HG03159 (cell line): ENCODE data around the gene PLA2G4E.

Experiments used
- ATAC-seq: cut with Tn5 transposase; IDR thresholded peaks from one replicate; pipeline ENCODE4 v1.9.1; 2021; ENCODE audit warnings: mild to moderate bottlenecking, moderate library complexity; ENCODE audit not compliant: unreplicated experiment

The PLA2G4E gene

DNA sequence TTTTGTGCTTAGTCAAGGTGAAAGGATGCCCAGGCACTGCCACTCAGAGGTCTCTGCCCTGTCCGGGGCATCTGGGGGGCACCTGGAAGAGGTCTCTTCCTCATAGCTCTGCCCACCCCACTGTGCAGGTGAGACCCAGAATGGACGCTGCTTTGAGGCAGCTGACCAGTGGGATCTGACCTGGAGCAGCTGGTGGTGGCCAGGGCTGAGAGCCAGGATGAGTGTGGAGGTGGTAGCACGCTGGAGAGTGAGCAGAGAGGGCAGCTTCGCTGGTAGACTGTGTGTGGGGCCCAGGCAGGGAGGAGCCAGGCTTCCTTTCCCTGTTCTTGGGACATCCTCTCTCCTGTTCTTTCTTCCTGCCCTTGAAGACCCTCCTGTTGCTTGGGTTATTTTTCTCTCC is 32.2 kb upstream of the PLA2G4E start:
- ATAC-seq, result no peak

DNA sequence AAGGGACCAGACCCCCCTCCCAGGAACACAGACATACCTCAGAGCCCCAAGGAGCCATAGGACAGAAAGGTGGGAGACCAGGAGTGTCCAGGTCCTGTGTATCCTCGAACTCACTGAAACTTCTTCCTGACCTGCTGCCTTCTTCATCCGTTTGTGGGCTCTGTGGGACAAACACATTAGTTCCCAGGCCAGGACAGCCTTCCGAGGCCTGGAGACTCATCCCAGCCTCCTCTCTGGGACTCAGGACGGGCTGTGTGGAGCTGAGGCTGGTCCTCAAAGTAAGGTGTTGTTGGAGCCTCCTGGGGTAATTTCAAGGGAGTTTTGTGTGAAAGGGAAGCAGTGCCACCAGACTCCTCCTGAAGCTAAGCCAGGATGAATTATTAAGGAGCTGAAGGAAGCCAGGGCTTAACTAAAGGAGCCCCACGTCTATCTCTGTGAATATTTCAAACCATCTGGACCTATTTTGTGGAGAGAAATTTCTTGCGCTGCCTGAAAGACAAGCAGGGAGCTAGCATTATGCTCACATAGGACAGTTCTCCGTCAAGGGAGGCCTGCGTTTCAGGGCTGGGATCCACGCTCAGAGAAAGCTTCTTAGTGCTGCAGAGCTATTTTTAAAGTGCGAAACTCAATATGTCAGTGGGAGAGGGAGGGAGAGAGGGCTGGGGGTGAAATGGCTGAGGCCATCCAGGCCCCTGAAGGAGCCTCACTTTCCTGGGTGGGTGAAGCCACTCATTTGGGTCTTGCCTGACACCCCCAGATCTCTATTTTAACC is 29.8 kb upstream of the PLA2G4E start:
- no peak for ATAC-seq

DNA sequence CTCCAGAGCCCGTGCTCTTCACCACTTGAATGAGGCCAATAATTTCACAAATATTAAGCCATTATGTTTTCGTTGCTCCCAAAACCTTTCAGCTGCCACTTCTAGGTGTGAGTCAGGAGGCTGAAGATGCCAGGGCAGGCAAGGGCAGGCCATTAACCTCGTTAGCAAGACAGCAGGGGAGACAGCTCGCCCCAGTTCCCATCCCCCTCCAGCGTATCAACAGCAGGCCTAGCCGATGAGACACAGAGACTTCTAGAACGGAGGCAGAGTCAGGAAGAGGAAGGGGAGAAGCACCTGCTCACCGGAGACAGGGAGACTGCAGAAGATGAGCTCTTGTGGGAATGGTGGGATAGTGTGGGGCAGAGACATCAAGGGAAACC is 28.0 kb upstream of the PLA2G4E start:
- no peak for ATAC-seq

DNA sequence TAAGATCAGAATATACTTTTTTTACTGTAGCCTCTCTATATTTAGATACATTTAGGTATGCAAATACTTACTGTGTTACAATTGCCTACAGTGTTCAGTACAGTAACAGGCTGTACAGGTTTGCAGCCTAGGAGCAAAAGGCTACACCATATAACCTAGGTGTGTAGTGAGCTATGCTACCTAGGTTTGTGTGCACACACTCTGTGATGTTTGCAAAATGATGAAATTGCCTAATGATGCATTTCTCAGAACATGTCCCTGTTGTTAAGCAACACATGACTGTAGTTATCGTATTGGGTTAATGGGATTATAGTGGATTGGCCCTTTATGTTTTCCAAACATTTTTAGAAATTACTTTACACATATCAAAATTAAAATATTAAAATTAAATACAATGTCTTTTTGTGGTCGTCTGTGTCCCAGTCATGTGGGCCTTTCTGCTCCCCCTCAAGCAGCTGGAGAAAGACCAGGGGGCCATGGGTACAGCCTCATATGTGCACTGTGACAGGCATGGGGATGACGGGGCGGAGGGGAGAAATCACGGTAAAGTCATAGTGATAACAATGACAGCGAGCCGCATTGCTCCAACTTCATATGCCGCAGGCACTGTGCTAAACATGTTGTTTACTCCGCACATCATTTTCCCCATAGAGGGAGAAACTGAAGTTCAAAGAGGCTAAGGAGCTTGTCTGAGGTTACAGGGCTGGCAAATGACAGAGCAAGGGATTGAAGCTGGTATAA is 27.4 kb upstream of the PLA2G4E start:
- ATAC-seq, result no peak

DNA sequence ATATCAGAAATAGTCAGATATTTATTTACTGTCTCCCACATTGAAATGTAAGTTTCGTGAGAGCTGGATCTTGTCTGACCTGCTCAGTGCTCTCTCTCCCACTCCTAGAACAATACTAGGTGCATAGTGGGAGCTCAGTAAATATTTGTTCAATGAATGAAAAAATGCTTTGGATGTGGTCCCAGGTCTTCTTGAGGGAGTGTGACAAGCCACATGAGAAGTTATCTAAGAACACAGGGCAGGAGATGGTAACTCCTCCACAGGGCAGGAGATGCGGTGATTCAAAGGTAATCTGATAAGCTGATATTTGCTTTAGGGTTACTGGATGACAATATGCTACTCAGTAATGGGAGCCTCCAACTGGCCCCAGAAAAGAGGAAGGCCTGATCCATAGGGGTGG is 25.8 kb upstream of the PLA2G4E start:
- no peak for ATAC-seq

DNA sequence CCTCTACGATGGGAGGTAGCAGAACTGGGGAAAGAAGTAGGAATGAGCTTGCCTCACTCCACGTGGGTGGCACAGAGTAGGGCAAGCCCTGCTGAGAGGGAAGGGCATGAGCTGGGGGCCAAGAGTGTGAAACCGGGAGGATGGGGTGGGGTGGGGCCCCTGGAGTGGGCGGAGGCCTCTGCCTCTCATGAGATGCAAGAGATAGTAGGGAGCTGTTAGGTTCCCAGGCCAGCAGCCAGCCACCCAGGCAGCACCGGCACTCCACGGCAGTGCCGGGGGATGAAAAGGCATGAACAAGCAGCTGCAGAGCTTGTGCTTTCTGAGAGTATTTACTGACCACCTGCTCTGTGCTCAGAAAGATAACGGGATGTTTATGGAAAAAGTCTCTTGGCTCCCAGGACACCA is 24.4 kb upstream of the PLA2G4E start:
- no peak for ATAC-seq

DNA sequence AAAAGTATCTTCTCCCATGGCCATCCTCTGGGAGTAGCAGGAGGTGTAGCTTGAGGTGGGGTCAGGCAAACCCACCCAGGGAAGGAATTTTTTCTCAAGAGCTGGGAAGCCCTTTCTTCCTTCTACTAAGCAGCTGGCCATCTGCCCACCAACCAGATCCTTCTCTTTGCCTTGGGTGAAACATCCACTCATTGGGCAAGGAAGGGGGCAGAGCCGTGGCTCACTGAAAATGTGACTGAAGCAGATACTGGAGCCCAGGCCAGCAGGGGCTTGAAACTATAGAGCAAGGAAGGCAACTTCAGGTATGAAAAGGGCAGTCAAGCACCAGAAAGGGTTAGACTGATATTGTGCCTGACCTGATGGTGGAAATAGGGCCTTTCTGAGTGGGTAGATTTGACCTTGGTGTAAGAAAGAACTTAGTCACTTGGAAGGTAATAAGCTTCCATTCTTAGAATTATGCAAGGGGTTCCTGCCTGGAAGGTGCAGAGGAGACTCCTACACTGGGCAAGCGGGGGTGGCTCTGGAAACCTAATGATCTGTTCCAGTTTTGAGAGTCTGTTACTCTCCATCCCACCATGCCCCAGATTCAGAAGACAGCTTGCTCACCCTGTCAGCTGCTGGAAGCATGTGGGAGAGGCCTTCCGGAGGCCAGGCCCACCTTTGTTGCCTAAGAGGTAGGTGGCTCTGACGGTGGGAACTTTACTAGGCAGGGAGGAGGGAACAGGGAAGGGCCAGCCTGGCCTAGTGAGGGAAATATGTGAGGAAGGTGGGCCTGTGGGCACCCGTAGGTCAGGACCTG is 22.0 kb upstream of the PLA2G4E start:
- ATAC-seq, result no peak

DNA sequence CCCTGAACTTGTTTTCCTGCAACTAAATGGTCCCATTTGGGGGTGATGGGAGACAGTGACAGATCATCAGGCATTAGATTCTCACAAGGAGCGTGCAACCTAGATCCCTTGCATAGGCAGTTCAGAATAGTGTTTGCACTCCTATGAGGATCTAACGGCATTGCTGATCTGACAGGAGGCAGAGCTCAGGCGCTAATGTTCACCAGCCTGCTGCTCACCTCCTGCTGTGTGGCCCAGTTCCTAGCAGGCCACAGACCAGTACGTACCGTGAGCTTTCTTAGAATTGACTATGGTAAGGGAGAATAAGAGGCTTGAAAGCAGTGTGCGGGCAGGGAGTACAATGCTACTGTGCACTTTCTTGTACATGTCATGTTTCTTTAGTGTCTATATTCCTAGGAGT is 17.6 kb upstream of the PLA2G4E start:
- ATAC-seq, result no peak

DNA sequence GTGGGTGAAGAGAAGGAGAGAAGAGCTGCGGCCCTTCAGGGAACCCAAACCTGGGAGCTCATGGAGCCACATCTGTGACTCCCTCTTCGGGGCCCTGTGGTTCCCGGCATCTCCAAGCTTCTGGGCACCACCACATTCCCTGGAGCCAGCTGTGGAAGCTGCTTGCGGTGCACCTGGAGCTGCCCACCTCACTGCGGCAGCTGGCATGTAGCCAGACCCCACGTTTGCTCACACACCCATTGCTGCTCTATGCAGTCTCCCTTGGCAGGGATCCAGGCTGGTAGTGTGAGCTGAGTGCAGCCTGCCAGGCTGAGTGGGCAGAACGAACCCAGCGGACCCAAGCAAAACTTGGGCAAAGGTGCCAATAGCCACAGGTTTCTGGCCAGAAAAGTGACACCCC is 16.8 kb upstream of the PLA2G4E start:
- no peak for ATAC-seq

DNA sequence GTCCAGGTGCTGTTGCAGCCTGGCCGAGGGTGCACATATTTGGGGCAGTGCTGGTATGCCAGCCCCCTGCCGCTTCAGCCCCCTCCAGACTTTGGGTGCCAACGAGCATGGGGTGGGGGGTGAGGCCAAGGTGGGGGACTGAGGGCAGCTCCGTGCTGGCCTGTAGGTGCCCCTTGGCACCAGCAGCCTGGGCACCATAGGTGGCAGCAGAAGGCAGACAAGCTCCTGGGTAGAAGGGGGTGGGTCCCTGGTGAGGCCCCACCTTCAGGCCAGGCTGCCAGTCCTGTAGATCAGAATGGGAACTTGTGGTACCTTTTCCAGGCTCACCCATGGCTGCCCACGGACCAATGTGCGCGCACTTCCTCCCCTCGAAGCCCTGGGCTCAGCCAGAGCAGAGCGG is 16.1 kb upstream of the PLA2G4E start:
- ATAC-seq, result no peak

DNA sequence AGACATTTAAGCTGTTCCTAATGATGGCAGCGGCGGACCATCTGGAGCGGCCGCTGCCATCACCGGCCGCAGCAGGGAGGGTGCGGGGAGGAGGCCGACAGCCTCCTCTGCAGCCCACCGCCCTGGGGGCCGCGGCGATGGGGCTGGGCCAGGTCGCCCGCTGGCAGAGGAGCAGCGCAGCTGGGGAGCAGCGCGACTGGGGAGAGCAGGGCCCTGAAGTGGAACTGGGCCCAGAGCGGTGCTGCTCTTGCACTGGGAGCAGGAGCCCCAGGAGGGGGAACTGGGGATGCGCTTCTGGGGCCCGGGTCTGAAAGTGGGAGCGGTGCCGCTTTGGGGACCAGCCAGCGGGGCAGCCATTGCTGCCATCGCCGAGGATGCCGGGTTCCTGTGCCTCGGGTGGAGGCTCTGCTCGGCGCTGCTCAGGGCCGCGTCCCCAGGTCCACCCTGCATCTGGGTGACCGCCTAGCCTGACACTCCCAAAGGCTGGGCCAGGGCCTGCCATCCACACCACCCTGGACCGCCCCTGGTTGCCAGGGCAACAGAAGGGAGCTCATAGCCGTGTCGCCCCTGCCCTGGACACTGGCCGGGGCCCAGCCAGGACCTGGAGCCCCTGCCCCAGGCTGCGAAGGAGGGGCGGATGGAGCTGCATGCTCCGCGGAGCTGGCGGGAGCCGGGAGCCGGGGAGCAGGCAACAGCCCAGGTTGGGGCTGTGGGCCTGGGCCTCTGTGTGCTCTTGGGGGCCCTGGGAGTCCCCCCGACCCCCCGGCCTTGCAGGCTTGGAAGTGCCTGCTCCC is 15.5 kb upstream of the PLA2G4E start:
- ATAC-seq, result no peak

DNA sequence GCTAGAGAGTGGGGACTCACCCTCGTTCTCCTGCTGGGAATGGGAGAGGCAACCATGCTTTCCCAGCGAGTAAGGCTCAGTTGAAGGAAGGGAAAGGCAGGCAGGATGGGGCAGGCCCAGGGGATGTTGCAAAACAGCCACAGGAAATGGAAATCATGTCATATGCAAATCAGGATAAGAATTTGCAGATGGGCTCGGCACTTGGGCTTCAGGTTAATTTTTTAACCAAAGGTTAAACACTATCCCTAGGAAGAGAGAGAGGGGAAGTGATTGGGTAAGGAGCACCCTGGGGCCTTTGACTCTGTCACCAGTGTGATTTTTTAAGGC is 14.6 kb upstream of the PLA2G4E start:
- no peak for ATAC-seq

DNA sequence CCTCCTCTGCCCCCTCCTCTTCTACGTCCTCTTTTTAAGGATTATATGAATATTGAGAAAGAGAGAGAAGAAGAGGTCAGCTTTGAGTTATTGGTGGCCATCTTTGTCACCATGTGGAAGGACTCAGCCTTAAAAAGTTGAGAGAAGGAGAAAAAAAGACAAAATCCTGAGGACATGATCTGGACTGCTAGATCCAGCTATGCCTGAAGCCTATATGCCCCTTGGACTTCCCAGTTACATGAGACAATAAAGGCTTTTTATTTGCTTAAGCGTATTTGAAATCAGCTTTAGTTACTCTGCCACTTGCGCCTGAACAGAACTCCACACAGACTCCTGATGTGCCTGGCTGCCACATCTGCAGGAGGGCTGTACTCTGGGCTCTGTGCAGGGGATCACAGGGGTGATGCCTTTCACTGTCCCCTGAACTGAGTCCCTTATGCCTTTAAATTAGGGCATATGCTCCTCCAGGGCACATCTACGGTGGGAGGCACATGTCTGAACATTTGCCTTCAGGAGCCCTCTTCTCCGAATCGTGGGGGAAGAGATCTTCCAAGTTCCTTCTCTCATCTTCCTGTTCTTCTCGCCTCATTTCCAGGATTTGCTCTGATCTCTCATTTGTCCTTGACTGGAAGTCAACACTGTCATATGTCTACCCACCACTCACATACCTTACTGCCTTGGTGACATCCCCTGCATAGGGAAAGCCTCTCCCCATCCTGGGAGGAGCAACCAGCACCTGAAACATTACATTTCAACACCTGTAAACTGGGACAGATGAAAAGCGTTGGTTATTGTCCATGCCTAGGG is 14.0 kb upstream of the PLA2G4E start:
- ATAC-seq, result no peak

DNA sequence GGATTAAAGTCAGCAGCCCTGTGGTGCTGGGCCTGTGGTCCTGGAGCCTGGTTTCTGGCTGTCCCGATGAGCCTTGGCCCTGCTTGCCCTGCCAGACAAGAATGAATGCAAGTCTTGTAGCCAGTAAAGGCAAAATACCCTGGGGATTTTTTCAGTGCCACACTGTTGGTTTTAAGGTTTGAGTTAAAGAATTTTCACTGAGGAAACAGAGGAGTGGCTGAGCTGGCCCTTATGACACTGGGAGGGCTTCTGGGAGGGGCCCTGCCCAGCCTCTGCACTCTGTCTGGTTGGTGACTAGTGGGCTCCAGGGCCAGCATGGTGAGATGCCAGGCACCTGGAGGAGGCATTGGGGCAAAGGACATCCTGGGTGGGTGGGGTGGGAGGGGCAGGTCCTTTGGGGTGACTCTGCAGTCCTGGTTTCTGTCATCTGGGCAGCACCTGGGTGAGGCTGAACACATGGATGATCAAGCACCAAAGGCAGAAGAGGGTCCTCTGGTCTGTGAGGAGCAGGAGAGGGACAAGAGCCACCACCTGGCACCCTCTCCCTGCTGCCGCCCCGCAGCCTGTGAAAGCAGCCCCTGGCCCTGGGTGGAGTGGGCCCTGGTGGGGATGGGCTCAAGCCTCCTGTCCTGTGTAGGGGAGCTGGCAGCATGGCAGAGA is 12.5 kb upstream of the PLA2G4E start:
- no peak for ATAC-seq

DNA sequence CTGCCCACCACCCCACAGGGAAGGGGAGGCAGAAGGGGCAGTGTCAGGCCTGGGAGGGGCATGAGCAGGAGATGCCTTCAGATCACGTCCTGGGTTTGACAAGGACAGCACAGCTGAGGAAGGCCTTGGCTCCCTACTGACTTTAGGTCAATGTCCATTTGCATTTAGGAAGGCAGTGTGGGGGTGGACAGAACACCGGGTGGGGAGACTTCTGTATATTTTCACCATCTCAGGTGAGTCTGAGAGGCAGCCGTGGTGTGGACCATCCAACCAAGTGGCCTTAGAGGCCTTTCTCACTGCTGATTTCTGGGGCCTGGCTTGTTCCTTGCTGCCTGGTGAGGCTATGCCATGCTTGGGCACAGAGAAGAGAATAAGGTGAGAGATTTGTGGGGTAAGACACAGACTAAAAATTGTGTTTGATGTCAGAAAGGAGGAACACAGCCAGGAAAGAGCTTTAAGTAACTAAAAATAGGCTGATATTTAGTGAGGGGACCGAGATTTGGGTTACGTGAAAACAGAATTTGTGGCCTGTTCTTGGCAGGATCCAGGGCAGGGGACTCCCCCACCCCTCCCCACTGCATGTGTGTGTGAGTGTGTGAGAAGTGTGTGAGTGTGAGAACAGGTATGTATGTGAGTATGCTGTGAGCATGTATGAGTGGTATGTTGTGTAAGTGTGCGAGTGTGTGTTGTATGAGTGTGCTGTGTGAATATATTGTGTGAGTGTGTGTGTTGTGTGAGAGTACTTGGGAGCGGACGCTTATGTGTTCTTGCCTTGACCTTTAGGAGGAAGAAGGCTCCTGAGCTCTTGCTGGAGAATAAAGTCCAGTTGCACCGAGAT is 11.8 kb upstream of the PLA2G4E start:
- no peak for ATAC-seq

DNA sequence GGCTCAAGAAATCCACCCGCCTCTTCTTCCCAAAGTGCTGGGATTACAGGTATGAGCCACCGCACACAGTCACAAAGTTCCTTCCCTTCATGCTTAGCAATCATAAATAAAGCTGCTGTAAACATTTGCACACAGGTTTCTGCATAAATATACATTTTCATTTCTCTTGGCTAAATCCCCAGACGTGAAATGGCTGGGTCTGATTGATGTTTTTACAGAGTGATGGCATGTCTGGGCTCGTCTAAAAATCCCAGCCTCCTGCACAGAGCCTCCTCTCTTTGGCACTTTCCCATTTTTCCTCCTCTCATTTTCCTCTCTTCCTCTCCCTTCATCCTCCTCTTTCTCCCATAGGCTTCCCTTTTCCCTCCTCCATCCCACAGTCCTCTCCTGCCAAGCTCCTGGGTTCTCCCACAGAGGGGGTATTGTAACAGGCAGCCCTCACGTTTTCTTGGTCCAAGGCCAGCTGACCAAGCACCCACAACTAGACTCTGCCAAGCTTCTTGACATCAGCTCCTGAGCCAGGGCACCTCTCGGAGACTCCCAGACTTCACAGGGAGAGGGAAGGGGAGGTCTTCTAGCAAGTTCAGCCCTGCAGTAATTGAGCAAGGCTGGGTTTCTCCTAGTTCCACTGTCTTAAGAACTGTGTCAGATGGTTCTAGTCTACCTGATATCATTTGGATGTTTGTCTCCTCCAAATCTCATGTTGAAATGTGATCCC is 10.5 kb upstream of the PLA2G4E start:
- ATAC-seq, result no peak

DNA sequence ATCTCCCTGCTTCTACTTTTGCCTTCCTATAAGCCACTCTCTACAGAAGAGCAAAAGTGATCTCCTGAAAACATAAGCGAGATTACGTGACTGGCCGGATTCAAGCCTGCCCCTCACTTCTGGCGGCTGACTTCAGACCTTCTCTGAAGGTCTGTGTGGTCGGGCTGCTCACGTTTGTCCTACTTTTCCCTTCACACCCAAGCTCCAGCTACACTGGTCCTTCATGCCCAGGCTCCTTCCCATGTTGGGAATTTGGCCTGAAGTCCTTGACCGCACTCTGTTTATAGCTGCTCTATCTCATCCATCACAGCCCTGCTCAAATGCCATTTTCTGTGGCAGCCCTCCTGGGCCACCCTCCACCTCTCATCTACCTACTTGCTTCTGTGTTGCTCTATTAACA is 6.7 kb upstream of the PLA2G4E start:
- no peak for ATAC-seq

DNA sequence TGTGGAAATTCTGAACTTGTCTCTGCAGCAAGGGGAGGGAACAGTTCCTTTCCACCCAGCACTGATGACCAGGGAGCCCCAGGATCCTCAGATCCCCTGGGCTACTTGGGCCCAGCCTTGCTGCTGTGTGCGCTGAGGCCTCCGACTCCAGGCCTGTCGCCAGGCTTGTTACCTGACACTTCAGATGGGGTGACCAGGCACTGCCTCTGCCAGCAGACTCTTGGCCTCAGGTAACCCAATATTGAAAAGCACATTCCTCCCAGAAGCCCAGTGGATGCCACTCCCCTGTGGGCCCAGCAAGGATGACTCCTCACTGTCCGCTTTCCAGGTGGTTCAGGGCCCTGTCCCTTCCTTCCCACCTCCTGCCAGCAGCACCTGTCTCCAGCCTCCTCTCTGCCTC is 3.5 kb upstream of the PLA2G4E start:
- ATAC-seq, result no peak
